NK-92 (cell line): ENCODE measurements around the gene COPB2.

Experiments
- DNase-seq: peaks from one replicate; lab custom pipeline; 2025; ENCODE audit not compliant: unreplicated experiment; lab: John Stamatoyannopoulos, UW

COPB2 gene

GRCh38 chr3:139309061-139309591, 80.3 kb downstream of the COPB2 start:
- no peak for DNase-seq

GRCh38 chr3:139308560-139308959, 80.9 kb downstream of the COPB2 start:
- no peak for DNase-seq

- DNase-seq, result no peak
Observed at GRCh38 chr3:139307601-139308555, 81.6 kb downstream of the COPB2 start.
